ENCODE data around the gene ZNF506.

DNA sequence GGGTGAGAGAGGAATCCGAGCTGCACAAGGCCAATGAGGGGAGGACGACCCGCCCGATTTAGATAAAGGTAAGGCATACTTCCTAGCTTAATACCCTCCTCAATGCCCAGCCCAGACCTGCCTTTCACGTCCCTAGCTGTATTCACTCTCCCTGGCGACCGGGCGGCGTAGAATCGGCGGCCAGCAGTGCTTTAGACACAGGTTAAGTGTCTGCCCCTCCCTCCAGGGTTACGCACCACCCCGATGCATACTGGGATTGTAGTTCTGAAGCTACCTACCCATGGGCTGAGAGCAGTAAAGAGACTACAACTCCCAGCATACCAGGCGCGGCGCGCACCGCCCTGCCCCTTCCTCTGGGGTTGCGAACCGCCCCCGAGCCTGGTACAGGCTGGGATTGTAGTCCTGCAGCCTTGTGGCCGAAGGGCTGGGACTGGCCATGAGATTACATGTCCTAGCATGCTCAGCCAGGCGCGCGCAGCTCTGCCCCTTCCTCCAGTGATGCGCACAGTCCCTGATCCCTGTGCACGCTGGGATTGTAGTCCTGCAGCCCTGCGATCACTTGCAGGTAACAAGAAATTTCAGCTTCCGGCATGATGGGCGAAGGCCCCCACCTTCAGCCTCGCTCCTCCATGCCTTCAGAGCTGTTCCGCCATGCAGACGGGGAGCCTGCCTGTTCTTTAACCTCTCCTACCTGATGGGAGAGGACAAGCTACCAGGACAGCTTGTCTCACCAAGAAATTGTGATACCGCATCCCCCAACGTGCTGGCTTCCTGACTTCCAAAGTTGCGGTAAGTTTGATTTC is 45.1 kb downstream of the ZNF506 start:
- TF ChIP-seq POLR2AphosphoS5 (IDR thresholded peaks at IDR 0.05; ENCODE audit: low read depth, low read length) (peak; percentile 87), GABPA (IDR thresholded peaks at IDR 0.05; ENCODE audit: low read depth) (peak; percentile 86), RXRA (IDR thresholded peaks at IDR 0.05; ENCODE audit: borderline replicate concordance, low read depth) (no peak), YY1 (IDR thresholded peaks at IDR 0.05; ENCODE audit: low read depth) (peak; percentile 83), NFIC (IDR thresholded peaks at IDR 0.05; ENCODE audit: borderline replicate concordance) (no peak), TCF12 (IDR thresholded peaks at IDR 0.05) (no peak)
- TF ChIP-seq, protein P1, sequence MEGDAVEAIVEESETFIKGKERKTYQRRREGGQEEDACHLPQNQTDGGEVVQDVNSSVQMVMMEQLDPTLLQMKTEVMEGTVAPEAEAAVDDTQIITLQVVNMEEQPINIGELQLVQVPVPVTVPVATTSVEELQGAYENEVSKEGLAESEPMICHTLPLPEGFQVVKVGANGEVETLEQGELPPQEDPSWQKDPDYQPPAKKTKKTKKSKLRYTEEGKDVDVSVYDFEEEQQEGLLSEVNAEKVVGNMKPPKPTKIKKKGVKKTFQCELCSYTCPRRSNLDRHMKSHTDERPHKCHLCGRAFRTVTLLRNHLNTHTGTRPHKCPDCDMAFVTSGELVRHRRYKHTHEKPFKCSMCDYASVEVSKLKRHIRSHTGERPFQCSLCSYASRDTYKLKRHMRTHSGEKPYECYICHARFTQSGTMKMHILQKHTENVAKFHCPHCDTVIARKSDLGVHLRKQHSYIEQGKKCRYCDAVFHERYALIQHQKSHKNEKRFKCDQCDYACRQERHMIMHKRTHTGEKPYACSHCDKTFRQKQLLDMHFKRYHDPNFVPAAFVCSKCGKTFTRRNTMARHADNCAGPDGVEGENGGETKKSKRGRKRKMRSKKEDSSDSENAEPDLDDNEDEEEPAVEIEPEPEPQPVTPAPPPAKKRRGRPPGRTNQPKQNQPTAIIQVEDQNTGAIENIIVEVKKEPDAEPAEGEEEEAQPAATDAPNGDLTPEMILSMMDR (IDR thresholded peaks at IDR 0.05), result no peak
- TF ChIP-seq, protein P2, sequence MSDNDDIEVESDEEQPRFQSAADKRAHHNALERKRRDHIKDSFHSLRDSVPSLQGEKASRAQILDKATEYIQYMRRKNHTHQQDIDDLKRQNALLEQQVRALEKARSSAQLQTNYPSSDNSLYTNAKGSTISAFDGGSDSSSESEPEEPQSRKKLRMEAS (IDR thresholded peaks at IDR 0.05; ENCODE audit: low read depth), result peak; percentile 84; the same call in 1 of the 2 replicates

Data from SK-N-SH (cell line).